IMR-90 (cell line): ENCODE data around the gene MYD88. TPM values are rescaled to one million over a fixed set of nuclear protein-coding genes. Genes with fewer than 3 reads are reported as not detected.

Experiments used
- ATAC-seq: fragments of 200-7000 bp; cut with Tn5 transposase; 2 replicates; pipeline ENCODE4 v1.9.1; 2020; ENCODE audit warnings: low read depth, mild to moderate bottlenecking, moderate library complexity
- BruUV-seq: library from RNA; stranded (reverse); fragments of 400-500 nt; replicated peaks from 2 replicates; lab custom pipeline; 2021; lab: Mats Ljungman, UMichigan
- CTCF ChIA-PET: fragments of 300-600 bp; formaldehyde crosslinking; extraction: SDS; loops from one replicate; lab custom pipeline; 2021; ENCODE audit warnings: antibody characterized with exemption; lab: Yijun Ruan, JAX
- POLR2A ChIA-PET: fragments of 300-600 bp; sonication (Branson Sonifier 250); formaldehyde crosslinking; loops from one replicate; lab custom pipeline; 2022; ENCODE audit warnings: antibody characterized with exemption; ENCODE audit not compliant: unreplicated experiment; lab: Charles Lee
- DNase-seq: peaks from one replicate; pipeline ENCODE4 v3.0.0; 2013
- H2AFZ ChIP-seq: replicated peaks from 2 replicates; pipeline ENCODE3; 2013; ENCODE audit warnings: low read length, mild to moderate bottlenecking; ENCODE audit not compliant: poor library complexity
- H2AK5ac ChIP-seq: 2 replicates; pipeline ENCODE4 v1.6.1; 2013; ENCODE audit warnings: low read depth, low read length, inconsistent platforms
- H2AK9ac ChIP-seq: replicated peaks from 2 replicates; pipeline ENCODE3; 2013; ENCODE audit warnings: mild to moderate bottlenecking, low read depth, low read length, moderate library complexity; ENCODE audit not compliant: poor library complexity
- H2BK120ac ChIP-seq: 2 replicates; pipeline ENCODE4 v1.6.1; 2013; ENCODE audit warnings: low read depth, low read length, inconsistent platforms
- H2BK15ac ChIP-seq: 3 replicates; pipeline ENCODE4 v1.6.1; 2013; ENCODE audit warnings: low read depth, low read length, inconsistent platforms
- H2BK20ac ChIP-seq: 2 replicates; pipeline ENCODE4 v1.6.1; 2013; ENCODE audit warnings: low read depth, mild to moderate bottlenecking, inconsistent platforms, low read length, moderate library complexity
- H2BK5ac ChIP-seq: 2 replicates; pipeline ENCODE4 v1.6.1; 2013; ENCODE audit warnings: mild to moderate bottlenecking, low read depth, low read length, inconsistent platforms; ENCODE audit not compliant: poor library complexity, severe bottlenecking
- H3K14ac ChIP-seq: replicated peaks from 2 replicates; pipeline ENCODE4 v1.6.1; 2013; ENCODE audit warnings: low read depth, low read length, inconsistent platforms
- H3K18ac ChIP-seq: 2 replicates; pipeline ENCODE4 v1.6.1; 2013; ENCODE audit warnings: low read depth, low read length, control low read depth
- H3K23ac ChIP-seq: 2 replicates; pipeline ENCODE4 v1.6.1; 2013; ENCODE audit warnings: low read depth, low read length, inconsistent platforms
- H3K27ac ChIP-seq: 2 replicates; pipeline ENCODE4 v1.5.1; 2013; ENCODE audit warnings: mild to moderate bottlenecking, control low read depth, low read length; ENCODE audit not compliant: insufficient read depth
- H3K27me3 ChIP-seq: 2 replicates; pipeline ENCODE4 v1.6.1; 2013; ENCODE audit warnings: low read length; ENCODE audit not compliant: control insufficient read depth, insufficient read depth
- H3K36me3 ChIP-seq: 2 replicates; pipeline ENCODE4 v1.6.1; 2013; ENCODE audit warnings: low read length, mixed read lengths; ENCODE audit not compliant: control insufficient read depth, insufficient read depth
- H3K4ac ChIP-seq: 2 replicates; pipeline ENCODE4 v1.6.1; 2013; ENCODE audit warnings: low read depth, low read length, inconsistent platforms
- H3K4me1 ChIP-seq: 2 replicates; pipeline ENCODE4 v1.6.1; 2013; ENCODE audit warnings: low read length, mixed read lengths; ENCODE audit not compliant: control insufficient read depth, insufficient read depth
- H3K4me2 ChIP-seq: 2 replicates; pipeline ENCODE4 v1.6.1; 2013; ENCODE audit warnings: low read depth, mild to moderate bottlenecking, control low read depth, low read length, moderate library complexity
- H3K4me3 ChIP-seq: 2 replicates; pipeline ENCODE4 v1.5.1; 2013; ENCODE audit warnings: low read depth, mild to moderate bottlenecking, control low read depth, low read length, moderate library complexity; ENCODE audit not compliant: insufficient read depth
- H3K56ac ChIP-seq: 2 replicates; pipeline ENCODE4 v1.6.1; 2013; ENCODE audit warnings: low read length, inconsistent platforms; ENCODE audit not compliant: insufficient read depth; ENCODE audit errors: extremely low read depth
- H3K79me1 ChIP-seq, 2 experiments: 2 replicates each; pipeline ENCODE4 v1.6.1; 2013; ENCODE audit warnings: low read length in 2 of 2, inconsistent platforms in 1 of 2, low read depth in 1 of 2
- H3K9ac ChIP-seq: 2 replicates; pipeline ENCODE4 v1.6.1; 2013; ENCODE audit warnings: low read depth, low read length, control low read depth
- H3K9me1 ChIP-seq: 2 replicates; pipeline ENCODE4 v1.6.1; 2013; ENCODE audit warnings: low read length, inconsistent platforms; ENCODE audit not compliant: insufficient read depth
- H3K9me3 ChIP-seq: 2 replicates; pipeline ENCODE4 v1.6.1; 2013; ENCODE audit warnings: low read length; ENCODE audit not compliant: control insufficient read depth, insufficient read depth
- H4K20me1 ChIP-seq: 2 replicates; pipeline ENCODE4 v1.6.1; 2013; ENCODE audit warnings: low read length, inconsistent platforms; ENCODE audit not compliant: insufficient read depth
- H4K5ac ChIP-seq: 2 replicates; pipeline ENCODE4 v1.6.1; 2013; ENCODE audit warnings: mild to moderate bottlenecking, low read depth, low read length, control low read depth
- H4K8ac ChIP-seq, 2 experiments: 2 replicates each; pipeline ENCODE4 v1.6.1; 2013; ENCODE audit warnings: low read depth in 2 of 2, low read length in 2 of 2, control low read depth in 1 of 2, inconsistent platforms in 1 of 2
- H4K91ac ChIP-seq: 2 replicates; pipeline ENCODE4 v1.6.1; 2013; ENCODE audit warnings: low read depth, low read length, inconsistent platforms; ENCODE audit not compliant: insufficient read depth
- BHLHE40 ChIP-seq: fragments of 150-350 bp; IDR thresholded peaks from 2 replicates; pipeline ENCODE4 v1.6.1; 2016; ENCODE audit warnings: mild to moderate bottlenecking, low read depth, low read length
- CTCF ChIP-seq: conservative IDR thresholded peaks from 2 replicates; pipeline ENCODE4 v1.5.1; 2012; ENCODE audit warnings: mild to moderate bottlenecking, low read depth, low read length, improper control_type of control experiment
- MAZ ChIP-seq: IDR thresholded peaks from 2 replicates; pipeline ENCODE4 v1.6.1; 2012; ENCODE audit warnings: low read depth, mild to moderate bottlenecking, low read length, improper control_type of control experiment, moderate library complexity, borderline replicate concordance
- MXI1 ChIP-seq: IDR thresholded peaks from 2 replicates; pipeline ENCODE4 v1.6.1; 2012; ENCODE audit warnings: low read depth, mild to moderate bottlenecking, low read length, moderate library complexity, borderline replicate concordance
- RCOR1 ChIP-seq: IDR thresholded peaks from 2 replicates; pipeline ENCODE4 v1.6.1; 2012; ENCODE audit warnings: mild to moderate bottlenecking, low read length, improper control_type of control experiment; ENCODE audit not compliant: insufficient replicate concordance
- SMC3 ChIP-seq: fragments of 150-350 bp; IDR thresholded peaks from 2 replicates; pipeline ENCODE4 v1.6.1; 2016; ENCODE audit warnings: low read depth, mild to moderate bottlenecking, antibody characterized with exemption, low read length, moderate library complexity
- USF2 ChIP-seq: fragments of 150-350 bp; IDR thresholded peaks from 2 replicates; pipeline ENCODE4 v1.6.1; 2017; ENCODE audit warnings: mild to moderate bottlenecking, antibody characterized with exemption, low read length, low read depth
- whole genome bisulfite sequencing, 2 experiments: methylation state at CpG; one replicate each; pipeline versions ENCODE4 v1.1.5 to v1.1.7; 2013; ENCODE audit warnings: missing lambda C conversion rate in 2 of 2; ENCODE audit not compliant: insufficient read length in 1 of 2; ENCODE audit errors: extremely low coverage in 2 of 2; 5-methylcytosine and 5-hydroxymethylcytosine counted together
- dilution Hi-C: fragments of 300-500 bp; cut with HindIII; formaldehyde crosslinking; loops from one replicate; pipeline ENCODE4 v1.14.3; 2018; ENCODE audit warnings: low sequenced_read_pairs; ENCODE audit not compliant: unreplicated experiment
- in situ Hi-C: fragments of 300-500 bp; cut with MboI; formaldehyde crosslinking; loops from 3 replicates; pipeline ENCODE4 v1.14.3; 2019; ENCODE audit warnings: low sequenced_read_pairs, inconsistent platforms, mixed read lengths
- intact Hi-C: fragments of 100-400 bp; cut with micrococcal nuclease; formaldehyde crosslinking; loops from 2 replicates; pipeline ENCODE4 v1.10.0; 2022
- polyA plus RNA-seq, 3 experiments: library from polyadenylated mRNA; depleted of rRNA; stranded (reverse); fragments of >200 nt; gene quantifications; 2 replicates each; pipeline ENCODE4 v1.2.3, GENCODE V29; 2012; ENCODE audit warnings: low replicate concordance in 1 of 3
- total RNA-seq: library from RNA; depleted of rRNA; stranded (reverse); fragments of >200 nt; gene quantifications from 2 replicates; pipeline ENCODE4 v1.2.3, GENCODE V29; 2012

The MYD88 gene
- total and polyA plus RNA-seq, 2 of the 4 experiments (the other 2 are of a cell fraction), result 9.3 to 39.8 TPM

- no peak for ATAC-seq
- Histone ChIP-seq H2BK5ac (no peak overlapping the region), H4K8ac (no peak overlapping the region), H4K91ac (no peak overlapping the region), H4K5ac (no peak overlapping the region; the same call in 1 of the 2 replicates), H3K27me3 (no peaks in the 10 kb centered on the region), H3K79me1 (no peaks in the 10 kb centered on the region), H2AK9ac (no peak overlapping the region), H3K27ac (no peak overlapping the region), H2BK15ac (no peak overlapping the region), H3K23ac (no peak overlapping the region; the same call in 1 of the 2 replicates), H3K4me3 (no peak overlapping the region), H3K4me1 (no peaks in the 10 kb centered on the region), H3K4me2 (no peak overlapping the region), H2BK20ac (no peak overlapping the region), H2BK120ac (no peak overlapping the region), H3K4ac (no peak overlapping the region), H3K18ac (no peak overlapping the region), H2AK5ac (no peak overlapping the region), H3K9me1 (no peaks in the 10 kb centered on the region), H3K9ac (no peak overlapping the region), H3K36me3 (no peaks in the 10 kb centered on the region), H3K9me3 (peaks cover 3% of the 10 kb centered on the region; the same call in 1 of the 2 replicates), H3K56ac (no peak overlapping the region), H3K14ac (no peak overlapping the region), H2AFZ (no peak overlapping the region), H4K20me1 (no peaks in the 10 kb centered on the region)
- POLR2A ChIA-PET, result no interaction called here
- CTCF ChIA-PET, result no interaction called here
- intact Hi-C loops, result no loop called here
- in situ Hi-C loops, result no loop called here
- no TSS peak for BruUV-seq
- TF ChIP-seq CTCF (no peak), BHLHE40 (no peak), SMC3 (no peak), RCOR1 (no peak), MAZ (no peak), MXI1 (no peak), USF2 (no peak)
- WGBS, 2 experiments, result 57 to 100% methylated on average over 1 to 2 of the region's 3 CpGs
- dilution Hi-C loops, result no loop called here
- no peak for DNase-seq
Observed at GRCh38 chr3:38150780-38151528, 12.5 kb downstream of the MYD88 start.
